IMR-90 (cell line): ENCODE measurements around the gene ZNF396.

Experiments used
- BHLHE40 ChIP-seq: fragments of 150-350 bp; IDR thresholded peaks from 2 replicates; pipeline ENCODE4 v1.6.1; 2016; ENCODE audit warnings: mild to moderate bottlenecking, low read depth, low read length
- CEBPB ChIP-seq: IDR thresholded peaks from 2 replicates; pipeline ENCODE4 v1.6.1; 2012; ENCODE audit warnings: low read depth, low read length, improper control_type of control experiment
- CHD1 ChIP-seq: IDR thresholded peaks from 2 replicates; pipeline ENCODE4 v1.6.1; 2012; ENCODE audit warnings: low read depth, low read length, improper control_type of control experiment
- FOS ChIP-seq: fragments of 150-350 bp; IDR thresholded peaks from 2 replicates; pipeline ENCODE4 v1.6.1; 2016; ENCODE audit warnings: low read depth, low read length
- MAFK ChIP-seq: IDR thresholded peaks from 2 replicates; pipeline ENCODE4 v1.6.1; 2012; ENCODE audit warnings: low read depth, low read length, improper control_type of control experiment
- MXI1 ChIP-seq: IDR thresholded peaks from 2 replicates; pipeline ENCODE4 v1.6.1; 2012; ENCODE audit warnings: low read depth, mild to moderate bottlenecking, low read length, moderate library complexity, borderline replicate concordance
- NFE2L2 ChIP-seq: fragments of 150-350 bp; IDR thresholded peaks from 2 replicates; pipeline ENCODE4 v1.6.1; 2016; ENCODE audit warnings: low read depth, mild to moderate bottlenecking, low read length
- POLR2A ChIP-seq: IDR thresholded peaks from 2 replicates; pipeline ENCODE4 v1.6.1; 2012; ENCODE audit warnings: mild to moderate bottlenecking, low read depth, low read length
- RAD21 ChIP-seq: IDR thresholded peaks from 2 replicates; pipeline ENCODE4 v1.6.1; 2012; ENCODE audit warnings: low read length, improper control_type of control experiment
- RCOR1 ChIP-seq: IDR thresholded peaks from 2 replicates; pipeline ENCODE4 v1.6.1; 2012; ENCODE audit warnings: mild to moderate bottlenecking, low read length, improper control_type of control experiment; ENCODE audit not compliant: insufficient replicate concordance
- RFX5 ChIP-seq: IDR thresholded peaks from 2 replicates; pipeline ENCODE4 v1.8.0; 2012; ENCODE audit warnings: low read depth, mild to moderate bottlenecking, low read length, moderate library complexity
- SMC3 ChIP-seq: fragments of 150-350 bp; IDR thresholded peaks from 2 replicates; pipeline ENCODE4 v1.6.1; 2016; ENCODE audit warnings: low read depth, mild to moderate bottlenecking, antibody characterized with exemption, low read length, moderate library complexity
- TF ChIP-seq, protein P1 (sequence below): conservative IDR thresholded peaks from 2 replicates; pipeline ENCODE4 v1.5.1; 2012; ENCODE audit warnings: mild to moderate bottlenecking, low read depth, low read length, improper control_type of control experiment
- TF ChIP-seq, protein P2 (sequence below): fragments of 150-350 bp; IDR thresholded peaks from 2 replicates; pipeline ENCODE4 v1.6.1; 2017; ENCODE audit warnings: mild to moderate bottlenecking, antibody characterized with exemption, low read length, low read depth

DNA sequence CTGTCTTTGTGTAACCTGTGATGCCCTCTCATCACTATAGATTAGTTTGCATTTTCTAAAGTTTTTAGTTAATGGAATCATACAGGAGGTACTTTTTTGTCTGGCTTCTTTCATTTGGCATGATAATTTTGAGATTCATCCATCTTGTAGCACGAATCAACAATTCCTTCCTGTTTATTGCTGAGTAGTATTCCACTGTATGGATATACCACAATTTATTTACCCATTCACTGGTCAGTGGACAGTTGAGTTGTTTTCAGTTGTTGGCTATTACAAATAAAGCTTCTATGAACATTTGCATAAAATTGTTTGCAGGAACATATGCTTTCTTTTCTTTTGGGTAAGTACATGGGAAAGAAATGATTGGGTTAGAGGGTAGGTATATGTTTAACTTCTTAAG, 40.1 kb upstream of the ZNF396 start:
- no peak for TF ChIP-seq POLR2A
- TF ChIP-seq RCOR1: no peak
- TF ChIP-seq, protein P1, sequence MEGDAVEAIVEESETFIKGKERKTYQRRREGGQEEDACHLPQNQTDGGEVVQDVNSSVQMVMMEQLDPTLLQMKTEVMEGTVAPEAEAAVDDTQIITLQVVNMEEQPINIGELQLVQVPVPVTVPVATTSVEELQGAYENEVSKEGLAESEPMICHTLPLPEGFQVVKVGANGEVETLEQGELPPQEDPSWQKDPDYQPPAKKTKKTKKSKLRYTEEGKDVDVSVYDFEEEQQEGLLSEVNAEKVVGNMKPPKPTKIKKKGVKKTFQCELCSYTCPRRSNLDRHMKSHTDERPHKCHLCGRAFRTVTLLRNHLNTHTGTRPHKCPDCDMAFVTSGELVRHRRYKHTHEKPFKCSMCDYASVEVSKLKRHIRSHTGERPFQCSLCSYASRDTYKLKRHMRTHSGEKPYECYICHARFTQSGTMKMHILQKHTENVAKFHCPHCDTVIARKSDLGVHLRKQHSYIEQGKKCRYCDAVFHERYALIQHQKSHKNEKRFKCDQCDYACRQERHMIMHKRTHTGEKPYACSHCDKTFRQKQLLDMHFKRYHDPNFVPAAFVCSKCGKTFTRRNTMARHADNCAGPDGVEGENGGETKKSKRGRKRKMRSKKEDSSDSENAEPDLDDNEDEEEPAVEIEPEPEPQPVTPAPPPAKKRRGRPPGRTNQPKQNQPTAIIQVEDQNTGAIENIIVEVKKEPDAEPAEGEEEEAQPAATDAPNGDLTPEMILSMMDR: no peak
- no peak for TF ChIP-seq MAFK
- TF ChIP-seq RAD21: no peak
- no peak for TF ChIP-seq MXI1
- no peak for TF ChIP-seq FOS
- TF ChIP-seq, protein P2, sequence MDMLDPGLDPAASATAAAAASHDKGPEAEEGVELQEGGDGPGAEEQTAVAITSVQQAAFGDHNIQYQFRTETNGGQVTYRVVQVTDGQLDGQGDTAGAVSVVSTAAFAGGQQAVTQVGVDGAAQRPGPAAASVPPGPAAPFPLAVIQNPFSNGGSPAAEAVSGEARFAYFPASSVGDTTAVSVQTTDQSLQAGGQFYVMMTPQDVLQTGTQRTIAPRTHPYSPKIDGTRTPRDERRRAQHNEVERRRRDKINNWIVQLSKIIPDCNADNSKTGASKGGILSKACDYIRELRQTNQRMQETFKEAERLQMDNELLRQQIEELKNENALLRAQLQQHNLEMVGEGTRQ: no peak
- no peak for TF ChIP-seq CHD1
- TF ChIP-seq CEBPB: no peak
- TF ChIP-seq BHLHE40: no peak
- no peak for TF ChIP-seq SMC3
- no peak for TF ChIP-seq NFE2L2
- no peak for TF ChIP-seq RFX5
